Dedifferentiated amniotic fluid mesenchymal stem cell (primary cell): ENCODE measurements around the gene RNF217.
"Not testable (repeated sequence)": the region's sequence is repeated elsewhere in the genome, so short reads cannot be mapped to it uniquely, and the experiment has no call there.

Source experiments
- DNase-seq: peaks from one replicate; pipeline ENCODE4 v3.0.0-alpha.2; 2016; ENCODE audit errors: extremely low spot score

The RNF217 gene, protein sequence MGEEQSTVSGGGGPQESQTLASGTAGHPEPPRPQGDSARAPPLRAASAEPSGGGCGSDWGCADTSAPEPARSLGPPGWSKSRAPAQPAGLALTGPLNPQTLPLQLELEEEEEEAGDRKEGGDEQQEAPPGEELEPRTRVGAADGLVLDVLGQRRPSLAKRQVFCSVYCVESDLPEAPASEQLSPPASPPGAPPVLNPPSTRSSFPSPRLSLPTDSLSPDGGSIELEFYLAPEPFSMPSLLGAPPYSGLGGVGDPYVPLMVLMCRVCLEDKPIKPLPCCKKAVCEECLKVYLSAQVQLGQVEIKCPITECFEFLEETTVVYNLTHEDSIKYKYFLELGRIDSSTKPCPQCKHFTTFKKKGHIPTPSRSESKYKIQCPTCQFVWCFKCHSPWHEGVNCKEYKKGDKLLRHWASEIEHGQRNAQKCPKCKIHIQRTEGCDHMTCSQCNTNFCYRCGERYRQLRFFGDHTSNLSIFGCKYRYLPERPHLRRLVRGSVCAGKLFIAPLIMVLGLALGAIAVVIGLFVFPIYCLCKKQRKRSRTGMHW

DNA sequence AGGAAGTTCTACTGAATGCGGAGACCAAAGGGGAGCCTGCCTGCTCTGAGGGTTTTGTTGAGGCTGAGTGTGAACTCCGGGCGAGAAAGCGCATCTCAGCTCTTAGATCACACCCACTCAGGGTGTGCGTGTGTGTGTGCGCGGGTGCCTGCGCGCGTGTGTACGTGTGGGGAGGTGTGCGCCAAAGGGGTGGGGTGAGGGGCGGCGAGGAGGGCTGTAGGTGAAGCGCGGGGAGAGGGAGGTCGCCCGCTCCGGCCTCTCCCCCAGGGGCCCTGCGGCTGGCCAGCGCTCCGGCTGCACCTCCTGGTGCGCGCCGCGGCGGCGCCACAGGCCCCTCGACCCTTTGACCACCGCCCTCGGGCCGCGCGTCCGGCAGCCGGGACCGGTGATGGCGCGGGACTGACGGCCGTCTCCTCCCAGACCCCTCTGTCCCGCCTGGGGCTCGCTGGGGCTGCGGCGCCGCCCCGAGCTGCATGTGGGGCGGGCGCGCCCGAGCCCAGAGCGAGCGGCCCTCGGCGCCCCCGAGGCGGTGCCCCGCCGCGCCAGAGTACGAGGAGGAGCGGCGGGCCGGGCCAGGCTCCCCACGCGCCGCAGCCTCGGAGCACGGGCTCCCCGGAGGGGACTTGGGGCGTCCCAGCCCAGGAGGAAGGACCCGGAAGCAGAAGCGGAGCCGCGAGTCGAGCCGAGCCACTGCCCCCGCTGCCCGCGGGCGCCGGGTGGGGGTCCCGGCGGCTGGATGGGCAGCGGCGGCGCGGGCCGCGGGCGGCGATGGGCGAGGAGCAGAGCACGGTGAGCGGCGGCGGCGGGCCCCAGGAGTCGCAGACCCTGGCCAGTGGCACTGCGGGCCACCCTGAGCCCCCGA lies at the start of gene RNF217:
Gene RNF217, plus strand, starts transcription at position 661 of the 862 bp plus-strand sequence. Its CDS starts 108 bp downstream, at position 769.
- DNase-seq: peak; percentile 46

- no peak for DNase-seq
Measured at GRCh38 chr6:124913056-124913455, 49.2 kb upstream of the RNF217 start.

GRCh38 chr6:124917769-124918168 lies 44.5 kb upstream of the RNF217 start:
- no peak for DNase-seq

DNA sequence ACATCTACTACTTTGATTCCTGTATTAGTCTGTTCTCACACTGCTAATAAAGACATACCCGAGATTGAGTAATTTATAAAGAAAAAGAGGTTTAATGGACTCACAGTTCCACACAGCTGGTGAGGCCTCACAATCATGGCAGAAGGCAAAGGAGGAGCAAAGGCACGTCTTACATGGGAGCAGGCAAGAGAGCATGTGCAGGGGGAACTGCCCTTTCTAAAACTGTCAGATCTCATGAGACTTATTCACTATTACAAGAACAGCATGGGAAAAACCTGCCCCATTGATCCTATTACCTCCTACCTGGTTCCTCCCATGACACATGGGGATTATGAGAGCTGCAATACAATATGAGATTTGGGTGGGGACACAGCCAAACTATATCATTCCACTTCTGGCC lies 42.5 kb upstream of the RNF217 start:
- not testable (repeated sequence) for DNase-seq

GRCh38 chr6:124924333-124924759 lies 37.9 kb upstream of the RNF217 start:
- no peak for DNase-seq

- DNase-seq: no peak
Measured at GRCh38 chr6:124926435-124926834, 35.8 kb upstream of the RNF217 start.

DNA sequence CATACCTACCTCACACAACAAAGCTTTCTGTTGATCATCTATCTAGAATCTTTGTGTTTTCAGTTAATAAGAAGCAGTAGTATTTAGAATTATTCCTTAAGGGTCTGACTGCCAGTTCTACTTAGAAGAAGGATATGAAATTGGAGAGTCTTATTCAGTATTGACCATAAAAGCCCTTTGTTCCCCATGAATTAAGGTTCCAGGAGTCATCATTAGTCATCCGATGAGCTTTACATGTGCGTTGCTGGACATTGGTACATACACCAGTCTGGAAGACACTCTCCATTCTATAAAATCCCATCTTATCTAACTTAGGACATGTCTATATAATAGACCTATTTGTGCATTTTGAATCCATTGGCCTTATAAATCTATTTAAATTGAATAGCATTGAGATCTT lies 34.4 kb upstream of the RNF217 start:
- DNase-seq: no peak

GRCh38 chr6:124928851-124929250 lies 33.4 kb upstream of the RNF217 start:
- no peak for DNase-seq

DNA sequence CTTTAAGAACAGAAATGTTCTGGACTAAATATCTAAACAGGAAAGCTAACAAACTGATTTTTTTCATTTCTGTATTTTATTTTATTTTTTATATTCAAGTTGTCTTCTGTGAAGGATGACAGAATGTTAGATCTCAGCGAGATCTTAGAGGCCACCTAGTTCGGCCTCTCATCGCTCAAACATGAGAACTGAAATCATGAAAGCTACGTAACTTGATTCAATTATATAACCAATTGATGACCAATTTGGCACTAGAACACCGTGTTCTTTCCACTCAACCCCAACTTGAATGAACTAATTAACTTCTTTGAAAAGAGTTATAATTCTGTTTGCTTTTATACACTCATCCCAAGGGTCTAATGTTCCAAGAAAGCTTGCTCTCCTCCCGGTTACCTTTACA lies 24.6 kb upstream of the RNF217 start:
- no peak for DNase-seq

DNA sequence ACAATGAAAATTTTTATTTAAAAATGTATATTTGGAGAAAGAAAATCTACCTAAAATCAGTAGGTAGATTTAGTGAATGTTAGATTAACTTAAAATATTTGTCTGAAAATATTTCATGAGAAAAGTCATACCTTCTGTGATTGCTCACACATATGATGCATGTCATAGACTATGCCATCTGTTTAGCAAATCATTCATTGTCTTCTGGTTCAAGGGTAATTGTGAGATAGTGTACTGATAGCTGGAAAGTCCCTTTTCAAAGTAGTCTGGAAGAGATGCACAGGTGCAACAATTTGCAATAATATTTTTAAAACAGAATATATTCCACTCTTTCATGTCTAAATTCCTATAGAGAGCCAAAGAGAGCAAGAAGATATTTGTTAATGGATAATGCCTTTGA lies 21.0 kb upstream of the RNF217 start:
- DNase-seq: no peak

DNA sequence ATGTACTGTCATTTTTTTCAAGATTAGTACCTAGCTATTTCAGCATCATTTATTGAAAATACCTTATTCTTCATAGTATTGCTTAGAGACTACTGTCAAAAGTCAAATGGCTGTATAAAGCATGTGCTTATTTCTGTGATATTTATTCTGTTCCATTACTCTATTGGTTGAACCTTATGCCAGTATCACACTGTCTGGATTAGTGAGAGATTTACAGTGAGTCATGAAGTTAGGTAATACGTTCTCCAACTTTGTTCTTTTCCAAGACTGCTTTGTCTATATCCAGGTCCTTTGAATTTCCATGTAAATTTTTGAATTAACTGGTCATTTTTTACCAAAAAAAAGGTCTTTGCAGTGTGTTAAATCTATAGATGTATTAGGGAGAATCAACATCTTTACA lies 18.6 kb upstream of the RNF217 start:
- no peak for DNase-seq

GRCh38 chr6:124947971-124948451 lies 14.2 kb upstream of the RNF217 start:
- no peak for DNase-seq

- DNase-seq: no peak
Measured at GRCh38 chr6:124949706-124950105, 12.5 kb upstream of the RNF217 start.

- no peak for DNase-seq
Measured at GRCh38 chr6:124953808-124954207, 8.4 kb upstream of the RNF217 start.

DNA sequence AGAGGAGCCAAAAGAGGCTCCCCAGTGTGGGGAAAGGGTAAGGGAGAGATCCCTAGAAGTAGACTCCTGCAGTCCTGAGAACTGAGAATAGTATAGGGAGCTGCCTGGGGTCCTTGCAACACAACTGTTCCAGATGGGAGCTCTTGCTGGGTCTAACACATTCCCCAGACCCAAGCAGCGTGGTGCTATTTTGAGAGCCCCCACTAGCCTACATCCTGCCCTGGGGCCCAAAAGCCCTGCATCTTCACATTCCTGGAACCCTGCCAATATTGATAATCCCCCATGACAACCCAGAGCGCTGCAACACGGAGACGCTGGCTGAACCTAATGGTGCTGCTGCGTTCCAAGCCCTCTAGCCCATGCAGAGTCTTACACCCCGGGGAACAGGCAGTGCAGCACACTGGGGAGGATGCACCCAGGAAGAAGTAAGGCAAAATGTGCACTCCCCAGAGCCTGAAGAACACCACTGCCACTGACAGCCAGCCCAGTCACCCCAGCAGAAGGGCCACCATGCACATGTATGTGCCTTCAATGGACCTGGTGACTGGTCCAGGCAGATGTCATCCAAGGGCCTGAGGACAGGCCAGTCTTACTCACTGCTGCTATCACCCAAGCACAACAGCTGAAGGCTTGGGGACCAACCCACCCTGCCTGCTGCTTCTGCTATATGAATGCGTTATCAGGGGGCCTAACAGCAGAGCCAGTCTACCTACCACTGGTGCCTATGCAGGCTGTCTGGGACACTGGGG lies 7.0 kb upstream of the RNF217 start:
- DNase-seq: no peak

DNA sequence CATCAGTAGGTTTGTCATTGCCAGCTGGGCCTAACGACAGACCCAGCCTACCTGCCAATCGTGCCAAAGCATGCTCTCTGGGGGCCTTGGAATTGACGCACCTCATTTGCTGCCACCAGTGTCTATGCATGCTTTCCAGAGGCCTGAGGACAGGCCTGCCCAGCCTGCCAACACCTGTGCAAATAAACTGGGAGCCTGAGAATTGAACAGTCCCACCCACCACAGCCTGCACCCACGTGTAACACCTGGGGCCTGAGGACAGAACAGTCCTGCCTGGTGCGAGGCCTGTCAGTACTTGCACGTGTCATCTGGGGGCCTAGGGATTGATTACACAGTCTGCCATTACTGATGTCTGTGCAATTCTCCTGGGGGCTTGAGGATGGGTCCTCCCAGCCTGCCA lies 6.2 kb upstream of the RNF217 start:
- DNase-seq: no peak

DNA sequence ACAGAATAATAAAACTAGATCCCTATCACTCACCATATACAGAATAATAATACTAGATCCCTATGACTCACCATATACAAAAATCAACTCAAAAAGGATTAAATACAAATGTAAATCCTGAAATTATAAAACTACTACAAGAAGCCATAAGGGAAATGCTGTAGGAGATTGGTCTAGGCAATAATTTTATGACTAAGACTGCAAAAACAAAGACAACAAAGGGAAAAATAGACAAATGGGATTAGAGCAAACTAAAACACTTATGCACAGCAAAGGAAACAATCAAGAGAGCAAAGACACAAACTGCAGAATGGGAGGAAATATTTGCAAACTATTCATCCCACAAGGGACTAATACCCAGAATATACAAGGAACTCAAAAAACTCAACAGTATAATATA lies 4.1 kb upstream of the RNF217 start:
- DNase-seq: no peak

- no peak for DNase-seq
Measured at GRCh38 chr6:124958759-124959354, 3.4 kb upstream of the RNF217 start.

- no peak for DNase-seq
Measured at GRCh38 chr6:124960757-124961463, 1.3 kb upstream of the RNF217 start.

DNA sequence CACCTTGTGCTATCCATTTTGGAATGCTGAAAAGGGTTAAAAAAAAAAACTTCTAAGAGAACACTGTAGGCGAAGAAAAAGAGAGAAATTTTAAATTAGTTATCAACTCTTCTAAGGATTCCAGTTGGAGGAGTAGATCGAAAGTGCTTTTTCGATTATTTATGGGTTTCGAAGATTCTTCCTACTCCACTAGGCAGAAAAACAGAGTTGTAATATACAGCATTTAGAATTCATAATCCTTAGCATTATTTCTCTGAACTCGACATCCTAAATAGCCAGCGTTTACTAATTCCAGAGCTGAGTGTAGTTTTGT lies 817 bp upstream of the RNF217 start:
- DNase-seq: peak; percentile 24
